Spinal cord (tissue), 10 donors: ENCODE measurements around the gene DCX. TPM values are rescaled to one million over a fixed set of nuclear protein-coding genes. Genes with fewer than 3 reads are reported as not detected.

Experiments
- DNase-seq, 6 donors: peaks; one replicate each; pipeline versions ENCODE4 v3.0.0 to v3.0.0-alpha.2; 2013 to 2015; ENCODE audit warnings: low spot score in 6 of 6, low read depth in 4 of 6
- H3K27ac ChIP-seq: one replicate; pipeline ENCODE4 v1.5.1; 2013; ENCODE audit warnings: low read depth, low read length, control low read depth
- H3K27me3 ChIP-seq: one replicate; pipeline ENCODE4 v1.6.1; 2013; ENCODE audit warnings: low read length; ENCODE audit not compliant: control insufficient read depth, insufficient read depth
- H3K36me3 ChIP-seq: one replicate; pipeline ENCODE4 v1.6.1; 2013; ENCODE audit warnings: low read length; ENCODE audit not compliant: control insufficient read depth, insufficient read depth
- H3K4me1 ChIP-seq: one replicate; pipeline ENCODE4 v1.6.1; 2013; ENCODE audit warnings: low read length; ENCODE audit not compliant: control insufficient read depth, insufficient read depth
- H3K4me3 ChIP-seq: one replicate; pipeline ENCODE4 v1.5.1; 2013; ENCODE audit warnings: low read depth, low read length, control low read depth
- H3K9me3 ChIP-seq: one replicate; pipeline ENCODE4 v1.6.1; 2013; ENCODE audit warnings: low read length; ENCODE audit not compliant: control insufficient read depth, insufficient read depth
- WGBS: methylation state at CpG from one replicate; pipeline ENCODE4 v1.1.5; 2013; ENCODE audit warnings: missing lambda C conversion rate; ENCODE audit not compliant: insufficient coverage; 5-methylcytosine and 5-hydroxymethylcytosine counted together
- polyA plus RNA-seq, 2 donors: library from polyadenylated mRNA; unstranded; fragments of 120-200 nt; gene quantifications; one replicate each; pipeline ENCODE4 v1.2.1, GENCODE V29; 2013; ENCODE audit not compliant: insufficient read length in 2 of 2
- total RNA-seq, 2 donors: library from RNA; depleted of rRNA in 1 of 2; stranded (reverse); fragments of 120-200 nt in 1 of 2; fragments of >200 nt in 1 of 2; gene quantifications; one replicate each; pipeline versions ENCODE4 v1.2.3 to v1.2.4, GENCODE V29; 2013 to 2014
- donor health status: healthy.

Gene DCX
- total and polyA plus RNA-seq, 4 donors, result 33.4 to 129 (median 70.1) TPM

DNA sequence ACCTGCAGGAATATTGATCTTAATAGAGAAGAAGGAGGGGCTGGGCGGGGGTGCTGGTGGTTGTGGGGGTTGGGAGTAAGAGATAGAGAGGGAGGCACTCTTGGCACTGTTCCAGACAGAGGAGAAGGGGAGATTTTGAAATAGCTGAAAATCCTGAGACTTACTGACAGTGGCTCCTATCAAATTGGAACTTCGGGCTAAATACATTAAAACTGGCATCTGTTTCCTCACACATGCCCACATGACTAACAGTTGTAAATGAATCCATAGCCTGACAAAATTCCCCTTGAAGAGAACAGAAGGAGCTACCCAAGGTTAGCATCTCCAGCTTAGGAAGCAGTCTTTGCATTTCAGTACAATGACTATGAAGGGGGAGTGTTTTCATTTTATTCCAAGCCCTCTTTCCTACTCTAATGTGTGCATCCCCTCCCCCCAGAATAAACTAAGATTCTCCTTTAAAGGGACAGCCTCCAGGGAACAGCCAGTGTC lies 1.4 kb downstream of the DCX start:
- peak in 2 of 6 donors; percentile 75 to 76 for DNase-seq
- H3K4me3 ChIP-seq, result peak overlapping the region; percentile 30
- no peaks in the 10 kb centered on the region for H3K9me3 ChIP-seq
- no peak overlapping the region for H3K27ac ChIP-seq
- 30% methylated on average over 2 of the region's 2 CpGs for WGBS
- H3K4me1 ChIP-seq, result peaks cover 3% of the 10 kb centered on the region
- no peaks in the 10 kb centered on the region for H3K36me3 ChIP-seq
- H3K27me3 ChIP-seq, result peaks cover 9% of the 10 kb centered on the region

GRCh38 chrX:111409326-111409725 lies 2.7 kb downstream of the DCX start:
- WGBS, result 66% methylated on average over 2 of the region's 3 CpGs
- Histone ChIP-seq H3K4me3 (peak overlapping the region; percentile 30), H3K36me3 (no peaks in the 10 kb centered on the region), H3K9me3 (no peaks in the 10 kb centered on the region), H3K4me1 (peaks cover 3% of the 10 kb centered on the region), H3K27me3 (peaks cover 13% of the 10 kb centered on the region), H3K27ac (no peak overlapping the region)
- no peak for DNase-seq

DNA sequence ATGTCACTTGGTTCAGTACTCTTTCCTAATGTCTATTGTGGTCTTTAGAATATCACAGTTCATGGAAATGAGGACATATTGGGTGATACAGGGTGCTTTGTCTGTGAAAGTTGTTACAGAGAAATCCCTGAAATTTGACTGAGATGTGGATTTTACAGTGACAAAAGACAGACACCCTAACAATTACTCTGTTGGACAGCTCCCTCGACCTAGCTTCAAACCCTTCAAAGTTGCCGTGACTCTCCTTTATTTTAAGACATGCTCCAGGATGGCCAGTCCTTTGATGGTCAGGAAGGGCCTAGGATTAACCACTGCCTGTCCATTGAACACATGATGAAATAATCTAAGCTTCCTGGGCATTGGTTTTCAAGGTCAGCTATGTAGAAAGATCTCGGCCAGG lies 4.0 kb downstream of the DCX start:
- H3K27ac ChIP-seq, result no peak overlapping the region
- no peak overlapping the region for H3K4me3 ChIP-seq
- no peaks in the 10 kb centered on the region for H3K36me3 ChIP-seq
- peaks cover 3% of the 10 kb centered on the region for H3K4me1 ChIP-seq
- peaks cover 16% of the 10 kb centered on the region for H3K27me3 ChIP-seq
- DNase-seq, result no peak
- no peaks in the 10 kb centered on the region for H3K9me3 ChIP-seq
- 56% methylated on average over 2 of the region's 3 CpGs for WGBS

- no peak overlapping the region for H3K4me3 ChIP-seq
- H3K36me3 ChIP-seq, result no peaks in the 10 kb centered on the region
- H3K27me3 ChIP-seq, result peaks cover 15% of the 10 kb centered on the region
- no peaks in the 10 kb centered on the region for H3K4me1 ChIP-seq
- no peak overlapping the region for H3K27ac ChIP-seq
- 60% methylated on average over 1 of the region's 2 CpGs for WGBS
- no peaks in the 10 kb centered on the region for H3K9me3 ChIP-seq
- peak in 1 of 6 donors; percentile 44 for DNase-seq
These were observed 9.6 kb downstream of the DCX start for GRCh38 chrX:111402344-111402743.

GRCh38 chrX:111395149-111395548 lies 16.8 kb downstream of the DCX start:
- Histone ChIP-seq H3K4me1 (no peaks in the 10 kb centered on the region), H3K9me3 (no peaks in the 10 kb centered on the region), H3K27me3 (peaks cover 8% of the 10 kb centered on the region), H3K4me3 (no peak overlapping the region), H3K27ac (no peak overlapping the region), H3K36me3 (no peaks in the 10 kb centered on the region)
- peak in 1 of 6 donors; percentile 34 for DNase-seq
- WGBS, result 50% methylated on average over 2 of the region's 2 CpGs

- H3K27ac ChIP-seq, result no peak overlapping the region
- WGBS, result no CpG with 5 or more reads among the region's 1 CpG
- no peak overlapping the region for H3K4me3 ChIP-seq
- no peaks in the 10 kb centered on the region for H3K4me1 ChIP-seq
- H3K36me3 ChIP-seq, result no peaks in the 10 kb centered on the region
- H3K9me3 ChIP-seq, result no peaks in the 10 kb centered on the region
- no peak for DNase-seq
- peaks cover 6% of the 10 kb centered on the region for H3K27me3 ChIP-seq
These were observed 17.4 kb downstream of the DCX start for GRCh38 chrX:111394569-111394968.

- no peaks in the 10 kb centered on the region for H3K36me3 ChIP-seq
- DNase-seq, result peak in 1 of 6 donors; percentile 54
- peaks cover under 1% of the 10 kb centered on the region for H3K27me3 ChIP-seq
- no peak overlapping the region for H3K27ac ChIP-seq
- 29% methylated on average over 2 of the region's 3 CpGs for WGBS
- no peaks in the 10 kb centered on the region for H3K9me3 ChIP-seq
- H3K4me1 ChIP-seq, result no peaks in the 10 kb centered on the region
- H3K4me3 ChIP-seq, result no peak overlapping the region
These were observed 24.4 kb downstream of the DCX start for GRCh38 chrX:111387470-111388070.

- no peak overlapping the region for H3K27ac ChIP-seq
- H3K9me3 ChIP-seq, result no peaks in the 10 kb centered on the region
- WGBS, result 54% methylated on average over 3 of the region's 5 CpGs
- no peaks in the 10 kb centered on the region for H3K36me3 ChIP-seq
- peak in 1 of 6 donors; percentile 35 for DNase-seq
- H3K4me3 ChIP-seq, result no peak overlapping the region
- no peaks in the 10 kb centered on the region for H3K4me1 ChIP-seq
- H3K27me3 ChIP-seq, result peaks cover 5% of the 10 kb centered on the region
These were observed 25.3 kb downstream of the DCX start for GRCh38 chrX:111386615-111387233.

- Histone ChIP-seq H3K27ac (no peak overlapping the region), H3K4me1 (no peaks in the 10 kb centered on the region)
- no CpG with 5 or more reads among the region's 4 CpGs for WGBS
These were observed 25.9 kb downstream of the DCX start for GRCh38 chrX:111386077-111386476.

DNA sequence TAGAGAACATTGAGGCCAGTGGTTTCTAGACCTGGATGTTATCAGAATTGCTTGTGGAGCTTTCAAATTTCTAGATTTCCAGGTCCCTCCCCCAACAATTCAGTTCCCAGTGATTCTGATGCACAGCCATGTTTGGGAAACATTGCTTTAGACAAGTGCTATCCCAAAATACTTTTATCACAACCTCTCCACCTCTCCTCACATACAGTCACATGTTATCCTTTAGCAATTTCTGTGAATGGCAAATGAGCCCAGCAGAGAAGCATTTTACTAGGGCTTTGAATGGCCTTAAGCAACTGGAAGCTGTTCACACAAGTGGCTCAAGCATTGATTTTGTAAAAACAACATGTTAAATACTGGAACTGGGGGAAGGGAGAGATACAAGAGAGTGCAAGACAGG lies 29.7 kb downstream of the DCX start:
- Histone ChIP-seq H3K9me3 (no peaks in the 10 kb centered on the region), H3K4me1 (peaks cover 2% of the 10 kb centered on the region), H3K4me3 (no peak overlapping the region), H3K27ac (no peak overlapping the region), H3K36me3 (no peaks in the 10 kb centered on the region), H3K27me3 (peaks cover 8% of the 10 kb centered on the region)
- no peak for DNase-seq

More at GRCh38 chrX:111386077-111386476, 25.9 kb downstream of the DCX start:
- DNase-seq, result no peak
- Histone ChIP-seq H3K27me3 (peaks cover 5% of the 10 kb centered on the region), H3K4me3 (no peak overlapping the region), H3K36me3 (no peaks in the 10 kb centered on the region), H3K9me3 (no peaks in the 10 kb centered on the region)
